T47D (cell line): ENCODE results near the gene MFAP5.

Experiments
- DNase-seq, 2 experiments: peaks; one replicate each; pipeline versions ENCODE4 v3.0.0 to v3.0.0-alpha.2; 2011 to 2012; ENCODE audit warnings: low read depth in 1 of 2, low spot score in 1 of 2
- JUND ChIP-seq: IDR thresholded peaks from 2 replicates; pipeline ENCODE4 v1.6.1; 2012; ENCODE audit warnings: low read depth
- in situ Hi-C: cut with HindIII; loops from 2 replicates; pipeline ENCODE4 v1.10.0; 2016; ENCODE audit warnings: low sequenced_read_pairs, low pct_unique_long_range_greater_than_20kb

The MFAP5 gene

DNA sequence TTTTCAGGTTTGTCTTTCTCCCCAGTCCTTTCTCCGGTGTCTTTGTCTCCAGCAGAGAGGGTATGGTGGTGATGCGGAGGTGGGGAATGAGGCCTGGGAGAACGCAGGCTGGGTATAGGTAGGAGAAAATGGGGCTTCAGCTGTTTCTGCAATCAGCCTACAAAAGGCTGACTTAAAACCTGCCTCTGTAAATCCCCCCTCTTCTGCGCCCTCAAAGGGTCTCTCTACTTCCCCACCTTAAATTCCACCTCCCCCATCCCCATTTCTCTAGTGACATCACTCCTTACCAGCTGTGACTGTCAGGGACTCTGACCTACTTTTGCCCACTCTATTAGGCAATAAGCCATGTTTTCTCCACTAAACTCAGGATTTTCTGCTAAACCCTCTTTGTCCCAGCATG lies 27.1 kb upstream of the MFAP5 start:
- no peak for TF ChIP-seq JUND
- in situ Hi-C loops: no loop called here
- DNase-seq: no peak

DNA sequence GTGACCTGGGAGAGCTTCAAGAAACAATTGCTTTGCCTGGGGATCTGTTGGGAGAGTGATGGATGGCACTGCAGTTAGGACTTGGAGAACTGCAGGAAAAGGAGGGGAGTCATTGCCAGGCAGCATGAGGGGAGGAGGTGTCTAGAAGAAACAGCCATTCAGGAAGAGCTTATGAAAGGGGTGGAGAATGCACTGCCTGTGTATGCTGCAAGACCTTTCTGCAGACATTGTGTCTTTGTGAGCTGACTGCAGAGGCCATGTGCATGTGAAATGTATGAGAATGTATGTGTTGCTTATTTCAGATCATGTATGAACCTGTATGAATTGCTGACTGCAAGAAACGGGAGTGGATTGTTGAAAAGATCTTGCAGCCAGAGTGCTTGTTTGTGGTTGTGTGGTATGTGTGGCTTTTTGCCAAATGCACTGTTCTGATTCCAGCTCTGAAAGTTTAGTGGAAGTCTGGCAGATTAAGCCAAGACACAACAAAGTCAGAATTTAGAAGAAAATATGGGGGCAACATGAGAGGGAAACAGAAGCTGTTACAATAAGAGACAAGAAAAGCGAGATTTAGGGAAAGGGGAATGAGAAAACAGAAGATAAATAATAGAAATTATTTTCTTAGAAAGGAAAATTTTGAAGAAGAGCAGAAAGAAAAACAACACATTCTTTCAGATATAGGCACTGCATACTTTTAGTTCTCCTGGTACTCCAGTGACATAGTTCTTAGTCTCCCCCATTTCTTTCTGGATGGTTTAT lies 25.4 kb upstream of the MFAP5 start:
- in situ Hi-C loops: no loop called here
- DNase-seq: peak in 1 of 2 experiments; percentile 68
- no peak for TF ChIP-seq JUND

GRCh38 chr12:8685051-8685450 lies 22.4 kb upstream of the MFAP5 start:
- TF ChIP-seq JUND: no peak
- in situ Hi-C loops: no loop called here
- no peak for DNase-seq

DNA sequence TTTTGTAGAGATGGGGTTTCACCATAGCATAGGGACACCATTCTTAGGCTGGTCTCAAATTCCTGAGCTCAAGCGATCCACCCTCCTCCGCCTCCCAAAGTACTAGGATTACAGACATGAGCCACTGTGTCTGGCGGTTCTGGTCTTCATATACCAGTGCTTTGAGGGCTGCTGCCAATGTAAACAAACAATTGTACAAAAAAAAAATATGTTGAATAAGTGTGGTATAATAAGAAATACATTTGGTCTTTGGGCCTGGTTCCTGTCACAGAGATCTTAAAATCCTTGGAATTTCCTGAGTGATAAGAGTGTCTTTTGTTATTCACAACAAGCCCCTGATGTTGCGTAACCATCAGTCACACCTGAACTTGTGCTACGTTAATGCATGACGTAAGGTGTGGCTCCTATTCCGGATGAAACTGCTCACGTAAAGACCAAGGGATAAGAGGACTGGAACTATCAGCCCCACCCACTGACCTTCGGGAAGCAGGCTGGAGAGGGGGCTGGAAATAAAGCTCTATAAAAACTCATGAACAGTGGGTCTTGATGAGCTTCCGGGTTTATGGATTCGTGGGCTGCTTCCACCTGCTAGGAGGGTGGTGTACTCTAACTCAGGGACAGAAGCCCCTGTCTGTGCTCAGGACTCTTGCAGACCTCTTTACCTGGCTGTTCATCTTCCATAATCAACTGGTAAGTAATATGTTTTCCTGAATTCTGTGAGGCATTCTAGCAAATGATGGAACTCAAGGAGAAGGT lies 18.7 kb upstream of the MFAP5 start:
- no peak for TF ChIP-seq JUND
- in situ Hi-C loops: no loop called here
- DNase-seq: no peak

DNA sequence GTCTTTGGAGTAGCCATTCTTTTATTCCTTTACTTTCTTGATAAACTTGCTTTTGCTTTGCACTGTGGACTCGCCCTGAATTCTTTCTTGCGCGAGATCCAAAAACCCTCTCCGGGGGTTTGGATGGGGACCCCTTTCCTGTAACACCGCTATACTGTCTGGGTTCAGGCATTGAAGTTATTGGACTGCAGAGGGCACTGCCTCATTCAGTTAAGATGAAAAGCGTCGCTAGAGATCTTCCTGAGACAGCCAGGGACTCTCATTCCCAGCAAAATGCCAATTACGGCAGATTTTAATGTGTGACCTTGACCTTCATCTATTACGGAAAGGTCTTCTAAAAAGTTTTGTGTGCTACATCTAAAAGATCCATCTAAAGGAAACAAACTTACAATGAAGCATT lies 17.9 kb upstream of the MFAP5 start:
- in situ Hi-C loops: no loop called here
- DNase-seq: peak in 1 of 2 experiments; percentile 16
- no peak for TF ChIP-seq JUND

GRCh38 chr12:8678661-8679111 lies 16.1 kb upstream of the MFAP5 start:
- in situ Hi-C loops: no loop called here
- no peak for DNase-seq
- TF ChIP-seq JUND: no peak

DNA sequence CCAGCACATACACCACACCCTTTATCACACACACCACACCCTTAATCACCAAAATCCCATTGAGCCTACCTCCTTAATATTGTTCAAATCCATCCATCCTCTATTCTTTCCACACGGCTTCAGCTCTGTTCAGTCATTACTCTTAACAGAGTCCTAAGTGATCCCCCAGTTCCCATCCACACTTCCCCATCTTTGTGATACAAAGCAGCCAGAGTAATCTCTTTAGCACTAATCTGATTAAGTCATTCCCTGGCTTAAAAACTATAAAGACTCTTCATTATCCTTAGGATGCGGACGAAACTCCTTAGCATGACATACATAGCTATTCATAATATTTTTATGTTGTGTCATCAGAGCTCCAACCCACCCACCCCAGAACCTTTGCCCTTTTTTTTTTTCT lies 14.7 kb upstream of the MFAP5 start:
- no peak for DNase-seq
- in situ Hi-C loops: no loop called here
- TF ChIP-seq JUND: no peak

DNA sequence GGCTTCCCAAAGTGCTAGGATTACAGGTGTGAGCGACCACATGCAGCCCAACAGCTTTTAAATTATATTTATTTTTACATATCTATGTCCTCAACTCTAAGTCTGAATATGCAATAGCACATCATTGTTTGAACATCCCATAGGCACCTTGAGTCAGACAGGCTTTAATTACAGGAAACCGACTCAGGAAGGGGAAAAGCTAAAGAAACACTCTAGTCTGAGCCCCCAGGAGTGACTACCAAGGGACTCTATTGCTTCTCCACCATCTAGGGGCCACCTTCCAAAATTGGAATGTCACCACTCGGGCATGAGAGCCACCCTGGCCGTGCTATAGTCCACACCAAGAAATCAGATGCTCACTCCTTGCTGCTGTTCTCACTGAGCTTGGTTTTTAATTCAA lies 14.0 kb upstream of the MFAP5 start:
- no peak for TF ChIP-seq JUND
- no peak for DNase-seq
- in situ Hi-C loops: no loop called here

DNA sequence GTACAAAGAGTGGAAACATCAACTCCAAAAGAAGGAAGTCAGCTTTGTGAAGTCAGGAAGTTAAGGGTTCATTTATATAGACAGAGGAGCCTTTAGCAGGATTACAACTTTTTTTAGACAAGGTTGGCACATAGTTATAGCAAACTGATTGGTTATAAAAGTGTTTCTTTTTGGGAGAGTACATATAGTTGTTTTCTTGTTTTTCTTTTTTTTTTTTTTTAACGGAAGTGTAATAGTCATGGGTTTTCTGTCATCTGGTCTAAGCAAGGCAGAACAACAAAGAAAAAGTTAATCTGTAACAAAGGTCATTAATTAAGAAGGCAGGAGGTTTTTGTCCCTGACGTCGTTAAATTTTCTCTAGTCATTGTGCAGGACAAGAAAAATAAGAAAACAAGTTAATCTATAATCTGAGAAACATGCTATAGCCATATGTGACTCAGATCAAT lies 13.0 kb upstream of the MFAP5 start:
- in situ Hi-C loops: no loop called here
- TF ChIP-seq JUND: no peak
- DNase-seq: no peak

DNA sequence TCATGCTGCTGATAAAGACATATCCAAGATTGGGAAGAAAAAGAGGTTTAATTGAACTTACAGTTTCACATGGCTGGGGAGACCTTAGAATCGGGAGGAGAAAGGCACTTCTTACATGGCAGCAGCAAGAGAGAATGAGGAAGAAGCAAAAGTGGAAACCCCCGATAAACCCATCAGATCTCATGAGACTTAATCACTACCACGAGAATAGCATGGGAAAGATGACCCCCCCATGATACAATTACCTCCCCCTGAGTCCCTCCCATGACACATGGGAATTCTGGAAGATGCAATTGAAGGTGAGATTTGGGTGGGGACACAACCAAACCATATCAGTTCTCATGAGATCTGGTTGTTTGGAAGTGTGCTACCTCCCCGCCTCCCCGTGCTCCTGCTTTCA lies 9.8 kb upstream of the MFAP5 start:
- in situ Hi-C loops: no loop called here
- no peak for DNase-seq
- TF ChIP-seq JUND: no peak

DNA sequence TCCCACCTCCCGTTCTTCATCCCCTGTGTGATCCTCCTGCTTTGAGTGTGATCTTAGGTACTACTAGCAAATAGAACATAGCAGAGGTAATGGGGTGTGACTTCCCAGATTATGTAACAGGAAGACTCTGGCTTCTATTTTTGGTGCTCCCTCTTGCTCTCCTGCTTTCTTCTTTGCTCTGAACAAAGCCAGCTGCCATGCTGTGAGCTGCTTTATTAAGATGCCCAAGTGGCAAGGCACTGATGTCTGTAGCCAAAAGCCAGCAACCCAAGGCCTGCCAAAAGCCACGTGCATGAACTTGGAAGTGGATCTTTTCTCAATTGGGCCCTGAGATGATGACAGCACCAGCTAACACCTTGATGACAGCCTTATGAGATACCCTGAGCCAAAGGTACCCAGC lies 5.8 kb upstream of the MFAP5 start:
- no peak for TF ChIP-seq JUND
- no peak for DNase-seq
- in situ Hi-C loops: no loop called here

DNA sequence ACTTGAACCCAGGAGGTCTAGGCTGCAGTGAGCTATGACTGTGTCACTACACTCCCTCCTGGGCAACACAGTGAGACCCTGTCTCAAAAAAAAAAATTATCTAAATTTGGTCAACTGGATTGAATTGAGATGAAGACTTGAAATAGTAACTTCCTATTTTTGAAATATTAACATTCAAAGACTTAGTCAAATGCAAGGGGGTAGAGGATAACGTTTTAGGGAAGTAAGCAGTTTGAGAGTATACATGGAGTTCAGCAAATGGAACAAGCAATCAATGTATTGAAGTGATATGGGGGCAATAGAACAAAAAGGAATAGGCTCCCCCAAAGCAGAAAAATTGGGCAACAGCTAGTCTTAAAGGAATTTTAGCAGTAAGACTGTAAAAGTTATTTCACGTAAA lies 4.6 kb upstream of the MFAP5 start:
- in situ Hi-C loops: no loop called here
- no peak for TF ChIP-seq JUND
- DNase-seq: no peak

- in situ Hi-C loops: no loop called here
- no peak for TF ChIP-seq JUND
- DNase-seq: no peak
These were observed 3.1 kb upstream of the MFAP5 start for GRCh38 chr12:8665759-8666158.
